Activated CD8-positive, alpha-beta T cell treated with anti-CD3 and anti-CD28 coated beads for 36 hours (primary cell): ENCODE data around the gene TMEM8B. TPM values are rescaled to one million over a fixed set of nuclear protein-coding genes. Genes with fewer than 3 reads are reported as not detected.

Source experiments
- ATAC-seq: fragments of 200-7000 bp; cut with Tn5 transposase; one replicate; pipeline ENCODE4 v1.10.0; 2021; ENCODE audit warnings: mild to moderate bottlenecking, moderate library complexity
- CTCF ChIA-PET: fragments of 350-600 bp; sonication (Branson Sonifier 250); formaldehyde crosslinking; loops from one replicate; lab custom pipeline; 2021; ENCODE audit warnings: antibody characterized with exemption; lab: Charles Lee
- POLR2A ChIA-PET: fragments of 350-600 bp; sonication (Branson Sonifier 250); formaldehyde crosslinking; loops from one replicate; lab custom pipeline; 2021; ENCODE audit warnings: antibody characterized with exemption; lab: Charles Lee
- DNase-seq: peaks from one replicate; pipeline ENCODE4 v3.0.0-alpha.2; 2020
- H3K27ac Mint-ChIP-seq: one replicate; pipeline ENCODE4 v1.8.0; 2021; ENCODE audit warnings: mild to moderate bottlenecking, mixed read lengths
- H3K27me3 Mint-ChIP-seq: one replicate; pipeline ENCODE4 v1.8.0; 2021; ENCODE audit warnings: mixed read lengths
- H3K36me3 Mint-ChIP-seq: one replicate; pipeline ENCODE4 v1.8.0; 2021; ENCODE audit warnings: low read depth, mixed read lengths
- H3K4me1 Mint-ChIP-seq: one replicate; pipeline ENCODE4 v1.8.0; 2021; ENCODE audit warnings: low read depth, mixed read lengths
- H3K4me3 Mint-ChIP-seq: one replicate; pipeline ENCODE4 v1.8.0; 2021; ENCODE audit warnings: mild to moderate bottlenecking, moderate library complexity, mixed read lengths
- H3K9me3 Mint-ChIP-seq: one replicate; pipeline ENCODE4 v1.8.0; 2021; ENCODE audit warnings: mixed read lengths
- CTCF ChIP-seq: fragments of 200-600 bp; IDR thresholded peaks from one replicate; pipeline ENCODE4 v1.8.0; 2022; ENCODE audit warnings: antibody characterized with exemption, mild to moderate bottlenecking
- intact Hi-C: fragments of 100-400 bp; cut with micrococcal nuclease; formaldehyde crosslinking; loops from one replicate; pipeline ENCODE4 v1.10.0; 2022
- total RNA-seq, 2 experiments: library from RNA; stranded (reverse); gene quantifications; one replicate each; pipeline ENCODE4 v1.2.3, GENCODE V29; 2021

Gene TMEM8B
- total RNA-seq, 2 experiments from 2014 or later, result 3.4 to 4.3 TPM

- TF ChIP-seq CTCF, result no peak
- Mint-ChIP-seq H3K4me3 (no peak overlapping the region), H3K36me3 (no peaks in the 10 kb centered on the region), H3K9me3 (no peaks in the 10 kb centered on the region), H3K27ac (no peak overlapping the region), H3K4me1 (peaks cover 39% of the 10 kb centered on the region), H3K27me3 (no peaks in the 10 kb centered on the region)
- ChIA-PET POLR2A (interaction anchor here (1.1 kb wide), 1 partner anchor 9 kb away, joined by 3 read pairs; no protein-coding TSS in a partner anchor), CTCF (interaction anchor here (1.1 to 2.9 kb wide), 6 partner anchors 9 to 291 kb away, joined by 3 to 11 read pairs (median 4); partner anchors contain the start of genes FAM221B and TMEM8B)
- intact Hi-C loops, result no loop called here
- DNase-seq, result peak; percentile 37
- no peak for ATAC-seq
Measured at GRCh38 chr9:35844628-35845270, 15.7 kb downstream of the TMEM8B start.

- no peaks in the 10 kb centered on the region for H3K9me3 Mint-ChIP-seq
- CTCF ChIA-PET, result interaction anchor here (1.1 to 2.9 kb wide), 7 partner anchors 10 to 292 kb away, joined by 3 to 11 read pairs (median 4); partner anchors contain the start of genes FAM221B and TMEM8B
- POLR2A ChIA-PET, result interaction anchor here (0.7 kb wide), 1 partner anchor 13 kb away, joined by 3 read pairs; no protein-coding TSS in a partner anchor
- DNase-seq (no peak), ATAC-seq (no peak)
- no peaks in the 10 kb centered on the region for H3K27me3 Mint-ChIP-seq
- no peak for TF ChIP-seq CTCF
- H3K27ac Mint-ChIP-seq, result peak overlapping the region; percentile 49
- no peak overlapping the region for H3K4me3 Mint-ChIP-seq
- peaks cover 39% of the 10 kb centered on the region for H3K4me1 Mint-ChIP-seq
- H3K36me3 Mint-ChIP-seq, result no peaks in the 10 kb centered on the region
- intact Hi-C loops, result no loop called here
Measured at GRCh38 chr9:35845824-35846771, 17.1 kb downstream of the TMEM8B start.

- peaks cover 38% of the 10 kb centered on the region for H3K4me1 Mint-ChIP-seq
- ATAC-seq (peak; percentile 92), DNase-seq (peak; percentile 86)
- CTCF ChIA-PET, result interaction anchor here (2.2 to 2.6 kb wide), 3 partner anchors 13 to 34 kb away, joined by 5 to 10 read pairs (median 9); no protein-coding TSS in a partner anchor
- H3K36me3 Mint-ChIP-seq, result no peaks in the 10 kb centered on the region
- H3K4me3 Mint-ChIP-seq, result no peak overlapping the region
- H3K9me3 Mint-ChIP-seq, result no peaks in the 10 kb centered on the region
- POLR2A ChIA-PET, result interaction anchor here (0.6 kb wide), 1 partner anchor 117 kb away, joined by 3 read pairs; no protein-coding TSS in a partner anchor
- peak overlapping the region; percentile 58 for H3K27ac Mint-ChIP-seq
- intact Hi-C loops, result no loop called here
- no peak for TF ChIP-seq CTCF
- H3K27me3 Mint-ChIP-seq, result no peaks in the 10 kb centered on the region
Measured at GRCh38 chr9:35847792-35848572, 19.0 kb downstream of the TMEM8B start.

- POLR2A ChIA-PET, result no interaction called here
- CTCF ChIA-PET, result interaction anchor here (1.0 to 1.4 kb wide), 3 partner anchors 26 to 116 kb away, joined by 3 to 4 read pairs (median 3); no protein-coding TSS in a partner anchor
- Mint-ChIP-seq H3K27me3 (no peaks in the 10 kb centered on the region), H3K9me3 (no peaks in the 10 kb centered on the region), H3K4me3 (no peak overlapping the region), H3K4me1 (peaks cover 12% of the 10 kb centered on the region), H3K27ac (no peak overlapping the region), H3K36me3 (no peaks in the 10 kb centered on the region)
- TF ChIP-seq CTCF, result no peak
- no peak for DNase-seq
- no peak for ATAC-seq
- intact Hi-C loops, result no loop called here
Measured at GRCh38 chr9:35852267-35852815, 23.3 kb downstream of the TMEM8B start.
